HG03196 (cell line): ENCODE measurements around the gene IFT81.
"Not testable (repeated sequence)": the region's sequence is repeated elsewhere in the genome, so short reads cannot be mapped to it uniquely, and the experiment has no call there.

Source experiments
- ATAC-seq: cut with Tn5 transposase; IDR thresholded peaks from one replicate; pipeline ENCODE4 v1.9.1; 2021; ENCODE audit not compliant: unreplicated experiment

The IFT81 gene, protein sequence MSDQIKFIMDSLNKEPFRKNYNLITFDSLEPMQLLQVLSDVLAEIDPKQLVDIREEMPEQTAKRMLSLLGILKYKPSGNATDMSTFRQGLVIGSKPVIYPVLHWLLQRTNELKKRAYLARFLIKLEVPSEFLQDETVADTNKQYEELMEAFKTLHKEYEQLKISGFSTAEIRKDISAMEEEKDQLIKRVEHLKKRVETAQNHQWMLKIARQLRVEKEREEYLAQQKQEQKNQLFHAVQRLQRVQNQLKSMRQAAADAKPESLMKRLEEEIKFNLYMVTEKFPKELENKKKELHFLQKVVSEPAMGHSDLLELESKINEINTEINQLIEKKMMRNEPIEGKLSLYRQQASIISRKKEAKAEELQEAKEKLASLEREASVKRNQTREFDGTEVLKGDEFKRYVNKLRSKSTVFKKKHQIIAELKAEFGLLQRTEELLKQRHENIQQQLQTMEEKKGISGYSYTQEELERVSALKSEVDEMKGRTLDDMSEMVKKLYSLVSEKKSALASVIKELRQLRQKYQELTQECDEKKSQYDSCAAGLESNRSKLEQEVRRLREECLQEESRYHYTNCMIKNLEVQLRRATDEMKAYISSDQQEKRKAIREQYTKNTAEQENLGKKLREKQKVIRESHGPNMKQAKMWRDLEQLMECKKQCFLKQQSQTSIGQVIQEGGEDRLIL

DNA sequence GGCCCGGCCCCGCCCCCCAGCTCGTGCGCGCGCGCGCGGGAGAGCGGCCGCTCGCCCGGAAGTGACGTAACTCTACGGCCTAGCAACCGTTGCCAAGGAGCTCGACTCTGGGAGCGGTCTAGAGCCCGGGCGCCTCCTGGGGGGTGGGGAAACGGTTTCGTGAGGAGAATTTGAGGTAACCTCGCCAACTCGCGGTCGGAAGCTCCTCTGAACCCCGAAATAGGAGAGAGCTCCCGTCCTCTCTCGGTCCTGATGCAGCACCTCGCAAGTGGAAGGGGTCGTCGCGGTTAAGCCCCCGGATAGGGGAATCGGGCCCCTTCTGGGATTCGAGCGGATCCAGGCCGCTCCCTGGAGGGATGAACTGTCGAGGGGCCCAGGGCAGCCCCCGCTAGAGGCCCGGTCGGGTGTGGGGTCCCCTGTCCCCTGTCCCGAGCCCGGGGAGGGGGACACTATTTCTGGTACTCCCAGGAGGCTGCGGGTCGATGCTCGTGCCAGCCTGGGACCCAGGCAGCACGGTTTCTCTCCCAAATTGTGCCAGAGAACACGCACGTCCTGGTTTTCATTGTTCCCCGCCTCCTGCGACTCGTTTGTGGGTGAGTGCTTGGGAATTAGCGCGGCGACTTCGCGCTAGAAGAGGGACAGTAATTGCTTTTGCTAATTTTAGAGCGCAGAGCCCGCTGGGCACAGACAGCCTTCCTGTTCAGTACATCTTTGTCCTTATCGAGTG, at the start of gene IFT81:
Gene IFT81, plus strand, starts transcription at position 89 of the 727 bp plus-strand sequence. CDS start 3,024 bp downstream, outside the sequence.
- peak; percentile 83 for ATAC-seq

GRCh38 chr12:110075880-110076279, 48.3 kb upstream of the IFT81 start:
- no peak for ATAC-seq

DNA sequence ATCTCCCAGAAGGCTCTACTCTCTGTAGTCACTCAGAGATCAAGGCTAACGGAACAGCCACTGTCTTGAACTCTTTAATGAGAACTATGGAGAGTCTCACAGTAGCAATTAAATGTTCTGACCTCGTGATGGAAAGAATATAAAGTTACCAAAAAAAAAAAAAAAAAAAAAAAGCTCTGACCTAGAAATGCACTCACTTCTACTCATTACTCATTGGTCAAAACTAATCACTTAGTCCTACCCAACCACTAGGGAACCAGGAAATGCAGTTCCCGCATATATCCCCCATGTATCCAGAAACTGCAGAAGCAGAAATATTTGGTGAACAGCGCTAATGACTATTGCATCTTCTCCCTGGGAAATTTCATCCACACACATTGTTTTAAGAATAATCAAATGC, 46.4 kb upstream of the IFT81 start:
- ATAC-seq = no peak

- ATAC-seq = peak; percentile 85
These were observed 44.4 kb upstream of the IFT81 start for GRCh38 chr12:110079477-110080400.

DNA sequence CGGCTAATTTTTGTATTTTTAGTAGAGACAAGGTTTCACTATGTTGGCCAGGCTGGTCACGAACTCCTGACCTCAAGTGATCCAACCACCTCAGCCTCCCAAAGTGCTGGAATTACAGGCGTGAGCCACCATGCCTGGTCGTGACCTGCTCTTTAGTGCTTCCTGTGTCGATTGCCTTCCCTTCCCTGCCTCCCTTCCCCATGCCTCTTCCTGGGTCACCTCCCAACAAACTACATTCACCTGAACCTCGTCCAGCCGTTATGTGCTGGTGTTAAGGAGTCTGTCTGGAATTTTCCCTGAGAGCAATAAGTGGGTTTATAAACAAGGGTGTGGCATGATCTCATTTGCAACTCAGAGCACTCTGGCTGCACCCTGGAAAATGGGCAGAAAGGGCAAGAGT, 43.7 kb upstream of the IFT81 start:
- no peak for ATAC-seq

DNA sequence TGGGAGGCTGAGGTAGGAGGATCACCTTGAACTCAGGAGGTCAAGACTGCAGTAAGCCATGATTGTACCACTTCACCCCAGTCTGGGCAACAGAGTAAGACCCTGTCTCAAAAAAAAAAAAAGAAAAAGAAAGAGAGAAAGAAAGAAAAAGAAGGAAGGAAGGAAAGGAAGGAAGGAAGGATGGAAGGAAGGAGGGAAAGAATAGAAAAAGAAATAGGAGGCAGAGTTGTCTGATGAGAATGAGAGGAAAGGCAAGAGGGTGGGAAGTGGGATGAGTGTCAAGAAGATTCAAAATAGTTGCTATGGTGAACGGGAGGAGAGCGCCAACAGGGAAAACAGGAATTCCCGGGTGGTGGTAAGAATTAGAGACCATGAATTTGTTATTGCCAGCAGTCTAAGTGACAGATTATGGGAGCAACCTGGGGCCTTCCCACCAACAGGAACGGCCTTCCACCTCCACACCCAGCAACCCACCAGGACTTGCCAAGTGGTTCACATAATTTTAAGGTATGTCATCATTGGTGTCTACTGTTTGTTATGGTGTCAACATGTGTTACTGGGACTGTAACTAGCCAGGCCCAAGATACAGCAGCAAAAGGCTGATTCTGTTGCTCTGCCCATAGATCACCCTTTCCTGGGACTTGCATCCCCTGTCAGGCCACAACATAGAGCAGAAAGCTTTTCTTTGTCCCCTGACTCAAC, 39.7 kb upstream of the IFT81 start:
- no peak for ATAC-seq

- ATAC-seq = not testable (repeated sequence)
These were observed 35.9 kb upstream of the IFT81 start for GRCh38 chr12:110088216-110088615.

DNA sequence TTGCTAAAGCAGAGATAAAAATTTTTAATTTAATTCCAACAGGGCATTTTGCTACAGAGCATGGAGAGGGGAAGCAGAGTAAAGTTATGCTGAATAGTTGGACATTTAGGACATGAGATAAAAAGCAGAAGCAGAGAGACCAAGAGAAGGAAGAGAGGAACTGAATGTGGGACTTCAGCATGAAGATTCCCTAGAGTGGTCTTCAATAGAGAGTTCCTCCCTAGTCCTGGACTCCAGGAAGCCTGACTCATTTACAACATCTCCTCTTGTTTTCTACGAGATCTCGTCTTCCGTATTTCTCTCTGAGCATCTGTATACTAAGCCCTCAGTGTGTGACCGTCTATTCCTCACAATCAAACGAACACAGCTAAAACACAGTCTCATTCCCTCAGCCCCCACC, 35.2 kb upstream of the IFT81 start:
- ATAC-seq = no peak

- ATAC-seq = no peak
These were observed 33.7 kb upstream of the IFT81 start for GRCh38 chr12:110090266-110091135.

DNA sequence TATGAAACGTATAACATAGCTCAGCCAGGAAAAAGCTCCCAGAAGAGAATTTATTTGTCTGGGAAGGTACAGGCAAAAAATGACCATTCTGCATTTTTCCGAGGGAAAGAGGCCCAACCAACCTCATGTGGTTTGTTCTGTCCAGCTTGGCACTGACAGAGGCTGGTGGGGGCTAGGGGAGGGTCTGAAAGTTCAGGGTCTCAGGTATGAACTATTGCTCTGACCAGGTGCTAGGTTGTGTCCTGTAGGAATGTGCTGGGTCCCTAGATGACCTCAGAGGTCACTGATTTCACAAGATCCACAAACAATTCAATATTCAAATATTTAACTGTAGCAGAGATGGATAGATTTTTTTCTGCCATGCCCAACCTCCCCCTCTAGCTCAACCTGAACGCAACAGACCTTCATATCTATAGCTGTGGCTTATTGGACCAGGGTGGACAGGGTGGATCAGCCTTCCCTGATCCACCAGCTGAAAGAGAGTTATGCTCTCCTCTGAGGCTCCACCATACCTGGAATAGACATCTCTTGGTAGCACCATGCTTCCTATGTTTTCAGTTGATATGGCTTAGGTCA, 32.9 kb upstream of the IFT81 start:
- ATAC-seq = no peak

DNA sequence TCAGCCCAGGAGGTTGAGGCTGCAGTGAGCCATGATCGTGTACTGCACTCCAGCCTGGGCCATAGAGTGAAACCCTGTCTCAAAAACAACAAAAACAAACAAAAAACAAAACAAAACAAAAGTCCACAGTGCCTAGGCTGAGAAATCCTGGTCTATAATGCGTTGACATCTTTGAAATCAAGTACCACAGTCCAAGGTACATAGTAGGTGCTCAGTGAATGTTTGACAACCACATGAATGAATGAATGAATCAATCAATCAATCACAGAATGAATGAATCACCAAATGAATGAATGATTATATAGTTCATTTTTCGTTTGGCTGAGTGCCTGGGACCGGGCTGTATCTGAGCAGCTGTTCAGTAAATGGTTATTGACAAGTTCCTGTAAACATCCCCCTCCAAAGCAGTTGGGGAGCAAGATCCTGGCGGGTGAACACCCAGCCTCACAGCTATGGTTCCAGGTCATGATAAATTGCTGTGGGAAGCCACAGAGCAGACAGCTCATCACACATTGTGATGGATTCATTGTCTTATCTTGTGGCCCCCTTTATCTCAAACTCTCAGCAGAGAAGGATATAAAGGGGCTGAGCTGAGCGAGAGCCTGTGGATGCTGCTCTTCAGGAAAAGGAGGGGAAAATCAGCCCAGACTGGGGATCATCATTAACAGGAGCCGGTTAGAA, 30.4 kb upstream of the IFT81 start:
- ATAC-seq = no peak

- peak; percentile 77 for ATAC-seq
These were observed 23.7 kb upstream of the IFT81 start for GRCh38 chr12:110100315-110100970.

GRCh38 chr12:110102255-110102654, 21.9 kb upstream of the IFT81 start:
- ATAC-seq = no peak

GRCh38 chr12:110104188-110105094, 19.7 kb upstream of the IFT81 start:
- ATAC-seq = no peak

GRCh38 chr12:110105159-110105558, 19.0 kb upstream of the IFT81 start:
- no peak for ATAC-seq

DNA sequence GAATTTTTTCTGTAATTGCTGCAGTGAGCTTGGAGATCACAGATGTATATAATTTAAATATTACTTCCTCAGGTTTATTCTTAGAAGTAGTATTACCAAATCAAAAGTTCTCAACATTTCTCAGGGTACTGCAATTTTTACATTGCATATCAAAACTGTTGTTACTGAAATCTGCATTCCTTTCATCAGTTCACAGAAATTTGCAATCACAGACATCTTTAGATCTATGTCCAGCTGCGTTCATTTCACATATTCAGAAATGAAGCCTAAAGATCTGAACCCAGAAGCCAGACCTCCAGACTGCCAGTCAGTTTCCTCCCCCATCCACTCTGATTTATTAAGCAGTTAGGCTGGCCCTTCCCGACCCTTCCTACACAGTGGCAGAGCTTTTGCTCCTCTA, 18.2 kb upstream of the IFT81 start:
- ATAC-seq = no peak
